ENCODE data around the gene LRRC4C. TPM values are rescaled to one million over a fixed set of nuclear protein-coding genes. Genes with fewer than 3 reads are reported as not detected.
A peak's percentile ranks its signal among the peaks of the same experiment; 100 is the strongest.

Gene LRRC4C
- total RNA-seq, 1 experiment from 2014 or later = 0.72 TPM

DNA sequence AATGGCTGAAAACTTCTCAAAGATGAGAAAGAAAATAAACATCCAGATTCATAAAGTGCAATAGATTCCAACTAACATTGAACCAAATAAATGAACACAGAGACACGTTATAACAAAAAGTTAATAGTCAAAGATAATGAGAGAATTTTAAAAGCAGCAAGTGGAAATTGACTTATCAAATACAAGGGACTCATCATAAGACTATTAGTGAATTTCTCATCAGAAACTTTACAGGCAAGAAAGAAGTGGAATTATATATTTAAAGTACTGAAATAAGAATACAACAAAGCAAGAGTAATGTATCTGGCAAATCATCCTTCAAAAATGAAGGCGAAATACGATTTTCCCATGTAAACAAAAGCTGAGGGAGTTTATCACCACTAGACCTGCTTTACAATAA lies 852.7 kb downstream of the LRRC4C start (continued):
- TF ChIP-seq, protein P1, sequence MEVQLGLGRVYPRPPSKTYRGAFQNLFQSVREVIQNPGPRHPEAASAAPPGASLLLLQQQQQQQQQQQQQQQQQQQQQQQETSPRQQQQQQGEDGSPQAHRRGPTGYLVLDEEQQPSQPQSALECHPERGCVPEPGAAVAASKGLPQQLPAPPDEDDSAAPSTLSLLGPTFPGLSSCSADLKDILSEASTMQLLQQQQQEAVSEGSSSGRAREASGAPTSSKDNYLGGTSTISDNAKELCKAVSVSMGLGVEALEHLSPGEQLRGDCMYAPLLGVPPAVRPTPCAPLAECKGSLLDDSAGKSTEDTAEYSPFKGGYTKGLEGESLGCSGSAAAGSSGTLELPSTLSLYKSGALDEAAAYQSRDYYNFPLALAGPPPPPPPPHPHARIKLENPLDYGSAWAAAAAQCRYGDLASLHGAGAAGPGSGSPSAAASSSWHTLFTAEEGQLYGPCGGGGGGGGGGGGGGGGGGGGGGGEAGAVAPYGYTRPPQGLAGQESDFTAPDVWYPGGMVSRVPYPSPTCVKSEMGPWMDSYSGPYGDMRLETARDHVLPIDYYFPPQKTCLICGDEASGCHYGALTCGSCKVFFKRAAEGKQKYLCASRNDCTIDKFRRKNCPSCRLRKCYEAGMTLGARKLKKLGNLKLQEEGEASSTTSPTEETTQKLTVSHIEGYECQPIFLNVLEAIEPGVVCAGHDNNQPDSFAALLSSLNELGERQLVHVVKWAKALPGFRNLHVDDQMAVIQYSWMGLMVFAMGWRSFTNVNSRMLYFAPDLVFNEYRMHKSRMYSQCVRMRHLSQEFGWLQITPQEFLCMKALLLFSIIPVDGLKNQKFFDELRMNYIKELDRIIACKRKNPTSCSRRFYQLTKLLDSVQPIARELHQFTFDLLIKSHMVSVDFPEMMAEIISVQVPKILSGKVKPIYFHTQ (CRISPR knock-in tag; IDR thresholded peaks at IDR 0.05) = no peak
- TF ChIP-seq KAT7 (CRISPR knock-in tag; IDR thresholded peaks at IDR 0.05; ENCODE audit: borderline replicate concordance) = no peak
- TF ChIP-seq, protein P2, sequence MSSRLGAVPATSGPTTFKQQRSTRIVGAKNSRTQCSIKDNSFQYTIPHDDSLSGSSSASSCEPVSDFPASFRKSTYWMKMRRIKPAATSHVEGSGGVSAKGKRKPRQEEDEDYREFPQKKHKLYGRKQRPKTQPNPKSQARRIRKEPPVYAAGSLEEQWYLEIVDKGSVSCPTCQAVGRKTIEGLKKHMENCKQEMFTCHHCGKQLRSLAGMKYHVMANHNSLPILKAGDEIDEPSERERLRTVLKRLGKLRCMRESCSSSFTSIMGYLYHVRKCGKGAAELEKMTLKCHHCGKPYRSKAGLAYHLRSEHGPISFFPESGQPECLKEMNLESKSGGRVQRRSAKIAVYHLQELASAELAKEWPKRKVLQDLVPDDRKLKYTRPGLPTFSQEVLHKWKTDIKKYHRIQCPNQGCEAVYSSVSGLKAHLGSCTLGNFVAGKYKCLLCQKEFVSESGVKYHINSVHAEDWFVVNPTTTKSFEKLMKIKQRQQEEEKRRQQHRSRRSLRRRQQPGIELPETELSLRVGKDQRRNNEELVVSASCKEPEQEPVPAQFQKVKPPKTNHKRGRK (CRISPR knock-in tag; IDR thresholded peaks at IDR 0.05; ENCODE audit: borderline replicate concordance) = no peak
- TF ChIP-seq, protein P3, sequence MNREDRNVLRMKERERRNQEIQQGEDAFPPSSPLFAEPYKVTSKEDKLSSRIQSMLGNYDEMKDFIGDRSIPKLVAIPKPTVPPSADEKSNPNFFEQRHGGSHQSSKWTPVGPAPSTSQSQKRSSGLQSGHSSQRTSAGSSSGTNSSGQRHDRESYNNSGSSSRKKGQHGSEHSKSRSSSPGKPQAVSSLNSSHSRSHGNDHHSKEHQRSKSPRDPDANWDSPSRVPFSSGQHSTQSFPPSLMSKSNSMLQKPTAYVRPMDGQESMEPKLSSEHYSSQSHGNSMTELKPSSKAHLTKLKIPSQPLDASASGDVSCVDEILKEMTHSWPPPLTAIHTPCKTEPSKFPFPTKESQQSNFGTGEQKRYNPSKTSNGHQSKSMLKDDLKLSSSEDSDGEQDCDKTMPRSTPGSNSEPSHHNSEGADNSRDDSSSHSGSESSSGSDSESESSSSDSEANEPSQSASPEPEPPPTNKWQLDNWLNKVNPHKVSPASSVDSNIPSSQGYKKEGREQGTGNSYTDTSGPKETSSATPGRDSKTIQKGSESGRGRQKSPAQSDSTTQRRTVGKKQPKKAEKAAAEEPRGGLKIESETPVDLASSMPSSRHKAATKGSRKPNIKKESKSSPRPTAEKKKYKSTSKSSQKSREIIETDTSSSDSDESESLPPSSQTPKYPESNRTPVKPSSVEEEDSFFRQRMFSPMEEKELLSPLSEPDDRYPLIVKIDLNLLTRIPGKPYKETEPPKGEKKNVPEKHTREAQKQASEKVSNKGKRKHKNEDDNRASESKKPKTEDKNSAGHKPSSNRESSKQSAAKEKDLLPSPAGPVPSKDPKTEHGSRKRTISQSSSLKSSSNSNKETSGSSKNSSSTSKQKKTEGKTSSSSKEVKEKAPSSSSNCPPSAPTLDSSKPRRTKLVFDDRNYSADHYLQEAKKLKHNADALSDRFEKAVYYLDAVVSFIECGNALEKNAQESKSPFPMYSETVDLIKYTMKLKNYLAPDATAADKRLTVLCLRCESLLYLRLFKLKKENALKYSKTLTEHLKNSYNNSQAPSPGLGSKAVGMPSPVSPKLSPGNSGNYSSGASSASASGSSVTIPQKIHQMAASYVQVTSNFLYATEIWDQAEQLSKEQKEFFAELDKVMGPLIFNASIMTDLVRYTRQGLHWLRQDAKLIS (CRISPR knock-in tag; IDR thresholded peaks at IDR 0.05; ENCODE audit: borderline replicate concordance) = no peak

DNA sequence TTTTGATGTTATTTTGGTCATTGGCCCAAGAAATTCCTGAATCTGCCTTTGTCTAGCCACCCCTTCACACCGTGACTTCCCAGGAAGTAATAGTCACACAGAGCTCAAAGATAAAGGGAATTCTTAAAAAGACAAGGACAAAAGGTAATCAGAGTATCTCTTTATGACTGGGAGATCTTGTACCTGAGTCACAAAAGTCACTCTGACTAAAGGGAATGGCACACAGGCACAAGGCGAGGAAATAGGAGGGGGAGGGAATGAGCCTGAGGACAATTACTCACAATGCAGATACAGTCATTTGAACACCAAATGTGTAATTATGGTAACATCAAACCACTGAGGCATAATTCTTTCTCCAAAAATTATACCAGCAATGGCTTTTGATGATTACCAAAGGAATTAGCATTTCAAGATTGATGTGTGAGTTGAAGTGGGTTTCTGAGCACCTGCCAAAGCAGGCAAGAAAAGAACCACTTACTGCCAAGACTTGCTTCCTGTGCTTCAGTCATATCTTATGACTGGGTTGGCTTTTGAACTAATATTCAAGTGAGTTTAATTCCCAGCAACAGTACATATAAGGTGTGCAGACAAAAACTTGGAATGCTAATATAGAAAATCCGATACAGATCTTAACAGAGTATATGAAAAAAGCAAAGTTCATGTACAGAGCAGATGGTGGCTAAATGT lies 856.4 kb downstream of the LRRC4C start:
- H3K36me3 Mint-ChIP-seq = peaks cover 21% of the 10 kb centered on the region
- no peak for DNase-seq (ENCODE audit: low spot score)
- ChIA-PET POLR2A (no interaction called here), CTCF (no interaction called here)
- peak overlapping the region; percentile 75; the same call in 1 of the 2 replicates for H3K27ac Mint-ChIP-seq
- no peak for TF ChIP-seq JAZF1 (CRISPR knock-in tag; IDR thresholded peaks at IDR 0.05)
- no peak for TF ChIP-seq MYBL2 (CRISPR knock-in tag; IDR thresholded peaks at IDR 0.05)
- TF ChIP-seq ESRRA (CRISPR knock-in tag; IDR thresholded peaks at IDR 0.05; ENCODE audit: borderline replicate concordance) = no peak
- no peak for TF ChIP-seq IRF2 (CRISPR knock-in tag; IDR thresholded peaks at IDR 0.05; ENCODE audit: borderline replicate concordance, low read depth)
- no peak for TF ChIP-seq ELF4 (CRISPR knock-in tag; IDR thresholded peaks at IDR 0.05; ENCODE audit: low read depth)
- TF ChIP-seq ZNF232 (CRISPR knock-in tag; IDR thresholded peaks at IDR 0.05) = no peak
- TF ChIP-seq, protein P4, sequence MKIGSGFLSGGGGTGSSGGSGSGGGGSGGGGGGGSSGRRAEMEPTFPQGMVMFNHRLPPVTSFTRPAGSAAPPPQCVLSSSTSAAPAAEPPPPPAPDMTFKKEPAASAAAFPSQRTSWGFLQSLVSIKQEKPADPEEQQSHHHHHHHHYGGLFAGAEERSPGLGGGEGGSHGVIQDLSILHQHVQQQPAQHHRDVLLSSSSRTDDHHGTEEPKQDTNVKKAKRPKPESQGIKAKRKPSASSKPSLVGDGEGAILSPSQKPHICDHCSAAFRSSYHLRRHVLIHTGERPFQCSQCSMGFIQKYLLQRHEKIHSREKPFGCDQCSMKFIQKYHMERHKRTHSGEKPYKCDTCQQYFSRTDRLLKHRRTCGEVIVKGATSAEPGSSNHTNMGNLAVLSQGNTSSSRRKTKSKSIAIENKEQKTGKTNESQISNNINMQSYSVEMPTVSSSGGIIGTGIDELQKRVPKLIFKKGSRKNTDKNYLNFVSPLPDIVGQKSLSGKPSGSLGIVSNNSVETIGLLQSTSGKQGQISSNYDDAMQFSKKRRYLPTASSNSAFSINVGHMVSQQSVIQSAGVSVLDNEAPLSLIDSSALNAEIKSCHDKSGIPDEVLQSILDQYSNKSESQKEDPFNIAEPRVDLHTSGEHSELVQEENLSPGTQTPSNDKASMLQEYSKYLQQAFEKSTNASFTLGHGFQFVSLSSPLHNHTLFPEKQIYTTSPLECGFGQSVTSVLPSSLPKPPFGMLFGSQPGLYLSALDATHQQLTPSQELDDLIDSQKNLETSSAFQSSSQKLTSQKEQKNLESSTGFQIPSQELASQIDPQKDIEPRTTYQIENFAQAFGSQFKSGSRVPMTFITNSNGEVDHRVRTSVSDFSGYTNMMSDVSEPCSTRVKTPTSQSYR (CRISPR knock-in tag; IDR thresholded peaks at IDR 0.05) = no peak
- no peak for TF ChIP-seq GABPB1 (CRISPR knock-in tag; IDR thresholded peaks at IDR 0.05)
- TF ChIP-seq FOXK1 (CRISPR knock-in tag; IDR thresholded peaks at IDR 0.05) = no peak
- no peak for TF ChIP-seq TCF7 (CRISPR knock-in tag; IDR thresholded peaks at IDR 0.05; ENCODE audit: low read depth)
- TF ChIP-seq ETV6 (CRISPR knock-in tag; IDR thresholded peaks at IDR 0.05) = no peak
- no peak for TF ChIP-seq JUN (CRISPR knock-in tag; IDR thresholded peaks at IDR 0.05)
- TF ChIP-seq PRRX2 (CRISPR knock-in tag; IDR thresholded peaks at IDR 0.05) = no peak
- TF ChIP-seq NFYB (CRISPR knock-in tag; conservative IDR thresholded peaks at IDR 0.05; ENCODE audit: low read depth) = no peak
- H3K27me3 Mint-ChIP-seq (ENCODE audit: low read depth) = no peaks in the 10 kb centered on the region
- H3K4me3 Mint-ChIP-seq = no peak overlapping the region
- peaks cover 8% of the 10 kb centered on the region for H3K4me1 Mint-ChIP-seq
- peaks cover 25% of the 10 kb centered on the region for H3K9me3 Mint-ChIP-seq
- no peak for ATAC-seq
